NCI-H1436 treated with DMSO at 0.1 percent for 48 hours (cell line): ENCODE results near the gene EN1.

Source experiments
- DNase-seq: peaks from one replicate; lab custom pipeline; 2025; lab: John Stamatoyannopoulos, UW

EN1 gene

DNA sequence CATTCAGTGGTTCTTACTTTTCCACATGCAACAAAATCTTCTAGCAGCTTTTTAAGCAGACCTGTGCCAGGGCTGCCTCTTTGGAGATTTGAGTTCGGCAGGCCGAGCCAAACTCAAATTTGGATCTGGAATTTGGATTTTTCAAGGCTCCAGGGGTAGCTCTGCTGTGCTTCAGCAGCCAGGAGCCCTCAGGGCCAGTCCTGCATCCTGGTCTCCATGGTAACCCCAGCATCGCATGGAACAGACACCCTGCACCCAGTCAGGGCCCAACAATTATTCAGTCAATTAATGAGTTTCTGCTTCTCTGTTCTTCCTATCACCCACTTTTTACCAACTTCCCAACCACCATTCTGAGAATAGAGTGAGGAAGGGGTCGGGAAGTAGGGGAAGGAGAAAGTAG is 30.0 kb downstream of the EN1 start:
- DNase-seq, result no peak

DNA sequence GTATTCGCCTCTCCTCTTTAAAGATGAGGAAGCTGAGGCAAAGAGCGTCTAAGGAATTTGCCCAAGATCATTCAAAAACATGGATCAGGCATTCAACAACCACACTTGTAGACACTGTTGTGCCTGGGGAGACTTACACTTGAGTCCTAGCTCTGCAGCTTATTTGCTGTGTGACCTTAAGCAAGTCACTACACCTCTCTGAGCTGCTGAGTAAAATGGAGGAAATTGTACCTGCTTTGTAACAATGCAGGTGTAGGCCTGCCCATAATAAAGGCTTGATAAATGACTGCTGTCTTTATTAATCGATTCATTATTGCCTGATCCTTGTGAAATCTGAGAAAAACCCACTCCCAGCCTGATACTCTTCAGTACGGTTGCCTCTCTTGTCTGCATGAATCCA is 30.8 kb downstream of the EN1 start:
- no peak for DNase-seq

DNA sequence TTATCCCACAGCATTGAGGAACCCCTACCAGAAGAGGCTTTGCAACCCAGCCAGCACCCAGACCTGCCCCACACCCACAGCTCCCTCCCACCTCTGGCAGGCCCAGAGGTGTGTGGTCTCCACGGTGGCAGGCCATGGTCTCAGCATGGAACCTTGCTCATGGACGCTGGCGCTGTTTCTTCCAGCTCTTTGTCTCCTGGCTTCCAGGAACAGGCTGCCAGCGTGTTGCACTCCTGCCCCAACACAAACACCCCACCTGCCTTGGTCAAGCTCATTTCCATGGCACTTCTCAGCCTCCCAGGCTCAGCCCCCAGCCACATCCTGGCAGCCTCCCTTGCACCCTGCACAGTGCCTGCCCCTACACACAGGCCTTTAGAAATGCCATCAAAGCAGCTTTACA is 31.7 kb downstream of the EN1 start:
- no peak for DNase-seq

DNA sequence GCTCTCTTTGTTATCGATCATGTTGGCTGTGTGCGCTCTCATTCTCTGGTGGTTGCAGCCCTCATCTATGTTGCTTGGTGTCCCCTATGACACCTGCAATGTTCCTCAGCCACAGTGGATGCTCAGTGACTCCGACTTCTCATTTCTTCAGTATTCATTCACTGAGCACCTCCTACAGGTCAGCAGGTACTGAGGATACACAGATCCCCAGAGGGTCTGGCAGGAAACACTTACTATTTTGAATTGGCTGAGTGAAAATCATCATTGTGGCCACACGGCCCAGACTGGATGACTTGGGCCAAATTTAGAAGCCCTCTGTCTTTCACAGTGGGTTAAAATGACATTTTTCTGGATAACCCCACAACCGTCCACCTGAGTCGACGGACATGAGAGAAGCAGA is 32.1 kb downstream of the EN1 start:
- no peak for DNase-seq

DNA sequence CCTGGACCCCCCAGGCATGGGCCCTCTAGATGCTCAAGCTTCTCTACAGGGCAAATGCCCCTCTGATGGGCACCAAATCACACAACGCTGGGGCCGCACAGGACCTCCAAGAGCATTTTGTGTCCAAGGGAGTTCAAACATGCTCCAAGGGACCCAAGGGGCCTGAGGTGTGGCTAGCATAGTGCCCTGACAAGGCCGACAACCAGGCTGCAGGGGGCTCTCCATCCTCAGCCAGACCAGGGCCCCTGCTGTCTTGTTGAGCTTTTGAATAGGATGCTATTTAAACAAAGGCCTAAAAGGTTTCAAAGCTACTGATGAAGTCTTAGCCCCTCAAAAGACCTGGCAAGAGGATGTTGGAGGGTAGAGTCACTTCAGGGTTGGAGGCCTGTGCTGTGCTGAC is 33.1 kb downstream of the EN1 start:
- DNase-seq, result no peak

DNA sequence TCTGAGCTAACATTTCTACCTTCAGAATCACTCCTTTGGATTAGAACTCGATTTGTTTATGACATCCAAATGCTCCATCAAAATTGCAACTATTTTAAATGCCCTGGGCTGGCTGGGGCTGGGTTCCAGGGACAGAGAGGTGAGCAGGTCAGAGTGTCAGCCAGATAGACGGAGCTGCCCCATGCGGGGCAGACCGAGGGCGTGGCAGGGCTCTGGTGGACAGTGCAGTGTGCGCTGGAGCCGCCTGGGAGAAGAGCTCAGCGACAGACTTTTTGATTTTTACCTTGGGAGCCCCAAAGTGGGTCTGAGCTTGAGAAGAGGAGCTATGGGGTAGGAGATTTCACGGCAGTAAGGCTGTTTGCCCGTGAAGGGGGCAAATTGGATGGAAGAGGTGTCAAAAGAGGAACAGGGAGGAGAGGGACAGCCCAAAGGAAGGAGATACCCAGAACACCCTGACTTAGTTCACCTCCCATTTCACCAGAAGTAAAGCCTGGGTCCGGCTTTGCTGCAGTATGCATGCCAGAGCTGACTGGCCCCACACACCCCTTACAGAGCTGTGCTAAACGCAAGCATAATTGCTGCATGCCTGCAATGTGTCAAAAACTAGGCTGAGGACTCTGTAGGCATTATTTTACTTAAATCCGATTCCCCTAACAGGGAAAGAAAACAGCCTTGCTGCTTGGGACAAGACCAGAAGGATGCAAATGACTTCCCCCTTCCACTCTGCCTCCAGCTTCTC is 33.7 kb downstream of the EN1 start:
- no peak for DNase-seq

DNA sequence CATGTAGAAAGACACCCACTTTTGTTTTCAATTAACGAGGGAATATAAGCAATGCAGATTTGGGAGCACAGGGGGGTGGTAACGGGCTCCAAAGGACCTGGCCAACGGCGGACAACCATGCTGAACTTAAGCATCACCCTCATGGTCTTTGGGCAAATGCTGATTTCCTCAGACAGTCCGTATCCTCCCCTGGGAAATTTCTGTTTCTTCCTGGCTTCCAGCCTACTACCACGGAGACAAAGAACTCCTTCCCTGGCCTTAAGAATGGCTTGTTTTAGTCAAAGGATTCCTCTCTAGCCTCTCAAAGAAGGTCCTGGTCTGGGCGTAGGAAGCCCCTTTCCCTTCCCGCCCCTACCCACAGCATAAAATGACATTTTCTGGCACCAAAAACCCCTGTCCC is 34.3 kb downstream of the EN1 start:
- DNase-seq, result no peak

DNA sequence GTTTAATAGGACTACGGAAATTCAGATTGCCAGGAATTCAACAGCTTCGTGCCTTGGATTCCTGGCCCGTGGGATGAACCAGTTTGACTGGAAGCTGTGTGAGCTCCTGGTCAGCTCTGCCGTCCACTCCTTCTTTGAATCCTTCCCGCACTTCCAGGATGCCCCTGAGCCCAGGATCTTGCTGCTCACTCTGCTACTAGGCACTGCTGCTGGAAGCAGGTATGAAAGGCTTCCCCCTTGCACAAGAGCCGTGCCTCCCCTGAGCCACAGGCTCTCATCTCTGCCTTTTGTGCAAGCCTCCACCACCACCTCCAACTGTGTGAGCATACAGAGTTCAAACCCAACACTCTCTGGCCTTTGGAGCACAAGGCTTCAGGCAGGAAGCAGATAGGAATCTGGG is 34.9 kb downstream of the EN1 start:
- no peak for DNase-seq

DNA sequence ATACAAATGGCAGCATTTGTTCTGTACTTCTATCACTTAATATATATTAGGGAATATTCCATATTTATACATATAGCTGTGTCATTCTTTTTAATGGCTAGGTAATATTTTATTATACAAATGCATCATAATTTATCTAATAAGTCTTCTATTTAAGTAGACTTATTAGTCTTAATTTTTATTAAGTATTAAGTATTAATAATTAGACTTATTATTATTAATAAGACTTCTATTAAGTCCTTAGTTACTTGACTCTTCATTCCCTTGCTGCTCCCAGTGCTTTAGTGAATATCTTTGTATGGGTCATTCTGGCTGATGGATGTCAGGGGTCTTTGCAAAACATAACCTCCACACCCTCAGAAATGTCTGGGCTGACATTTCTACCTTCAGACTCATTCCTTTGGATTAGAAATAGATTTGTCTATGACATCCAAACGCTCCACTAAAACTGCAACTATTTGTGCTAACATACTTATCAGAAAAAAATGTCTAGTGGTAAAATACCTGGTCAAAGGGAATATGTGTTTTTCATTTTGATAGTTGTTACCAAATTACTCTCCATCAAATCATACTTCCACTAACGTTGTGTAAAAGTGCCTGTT is 35.8 kb downstream of the EN1 start:
- no peak for DNase-seq

DNA sequence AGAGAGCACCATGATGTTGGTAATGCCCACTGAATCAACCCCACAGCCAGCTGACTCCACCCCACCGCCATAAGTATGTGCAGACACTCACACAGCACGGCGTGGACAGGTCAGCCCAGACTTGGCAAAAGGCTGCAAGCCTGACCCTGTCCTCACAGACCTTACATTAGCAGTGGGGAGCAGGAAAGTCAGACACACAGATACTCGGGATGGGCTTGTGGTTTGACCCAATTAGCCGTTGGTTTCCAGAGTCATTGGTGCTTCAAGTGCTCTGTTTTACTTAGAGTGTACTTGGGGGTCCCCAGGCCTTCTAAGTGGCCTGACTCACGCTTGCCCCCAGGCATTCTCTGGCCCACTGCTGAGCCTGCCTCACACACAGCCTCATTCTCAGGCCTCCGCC is 36.7 kb downstream of the EN1 start:
- no peak for DNase-seq

DNA sequence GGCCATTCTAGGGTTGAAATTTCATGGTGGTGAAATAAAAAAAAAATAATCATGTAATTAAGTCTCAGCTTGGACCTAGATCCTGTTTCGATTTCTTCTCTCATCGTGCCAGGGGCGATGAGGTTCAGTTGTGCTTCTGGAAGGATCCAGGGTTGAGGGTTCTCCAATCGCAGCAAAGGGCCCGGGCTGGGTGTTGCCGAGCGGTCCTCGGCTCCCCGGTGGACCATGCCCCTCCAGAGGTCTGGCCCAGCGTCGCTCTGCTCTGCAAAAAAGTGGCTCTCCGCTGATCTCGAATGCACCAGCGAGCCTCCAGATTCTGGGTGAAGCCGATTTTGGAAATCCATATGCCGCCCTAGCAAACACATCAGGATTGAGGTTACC is 39.0 kb downstream of the EN1 start:
- no peak for DNase-seq

DNA sequence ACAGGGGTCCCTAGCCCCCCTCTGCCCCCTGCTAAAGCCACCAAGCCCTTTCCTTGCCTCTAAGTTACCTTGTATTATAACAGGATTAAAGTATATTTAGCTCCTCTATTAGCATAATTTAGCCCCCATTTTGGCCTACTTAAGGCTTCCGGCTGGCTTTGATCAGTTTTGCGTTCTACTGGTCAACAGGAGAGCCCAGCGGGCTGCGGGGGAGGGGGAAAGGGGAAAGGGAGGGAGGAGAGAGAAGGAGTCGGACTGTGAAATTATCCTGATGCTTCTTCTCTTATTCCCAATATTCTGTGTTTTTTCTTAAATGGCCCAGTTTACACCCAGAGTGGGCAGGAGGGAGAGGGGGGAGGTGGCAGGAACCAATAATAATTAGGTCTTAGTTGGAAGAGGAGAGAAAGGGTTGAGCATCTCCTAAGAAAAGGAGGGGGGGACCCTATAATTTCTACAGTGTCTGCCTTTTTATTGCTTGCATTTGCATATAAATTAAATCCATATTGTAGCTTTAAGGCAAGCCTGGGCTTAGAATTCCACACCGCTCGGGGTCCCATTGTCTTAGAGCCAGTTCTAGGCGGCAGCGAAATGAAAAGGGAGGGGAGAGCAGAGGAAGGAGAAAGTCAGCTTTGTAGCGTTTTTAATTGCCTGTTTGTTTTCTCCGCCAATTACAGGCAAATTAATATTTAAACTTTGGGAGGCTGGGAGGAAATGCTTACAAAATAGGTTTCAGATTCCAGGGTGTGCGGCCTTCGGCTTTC is 39.6 kb downstream of the EN1 start:
- DNase-seq, result no peak

DNA sequence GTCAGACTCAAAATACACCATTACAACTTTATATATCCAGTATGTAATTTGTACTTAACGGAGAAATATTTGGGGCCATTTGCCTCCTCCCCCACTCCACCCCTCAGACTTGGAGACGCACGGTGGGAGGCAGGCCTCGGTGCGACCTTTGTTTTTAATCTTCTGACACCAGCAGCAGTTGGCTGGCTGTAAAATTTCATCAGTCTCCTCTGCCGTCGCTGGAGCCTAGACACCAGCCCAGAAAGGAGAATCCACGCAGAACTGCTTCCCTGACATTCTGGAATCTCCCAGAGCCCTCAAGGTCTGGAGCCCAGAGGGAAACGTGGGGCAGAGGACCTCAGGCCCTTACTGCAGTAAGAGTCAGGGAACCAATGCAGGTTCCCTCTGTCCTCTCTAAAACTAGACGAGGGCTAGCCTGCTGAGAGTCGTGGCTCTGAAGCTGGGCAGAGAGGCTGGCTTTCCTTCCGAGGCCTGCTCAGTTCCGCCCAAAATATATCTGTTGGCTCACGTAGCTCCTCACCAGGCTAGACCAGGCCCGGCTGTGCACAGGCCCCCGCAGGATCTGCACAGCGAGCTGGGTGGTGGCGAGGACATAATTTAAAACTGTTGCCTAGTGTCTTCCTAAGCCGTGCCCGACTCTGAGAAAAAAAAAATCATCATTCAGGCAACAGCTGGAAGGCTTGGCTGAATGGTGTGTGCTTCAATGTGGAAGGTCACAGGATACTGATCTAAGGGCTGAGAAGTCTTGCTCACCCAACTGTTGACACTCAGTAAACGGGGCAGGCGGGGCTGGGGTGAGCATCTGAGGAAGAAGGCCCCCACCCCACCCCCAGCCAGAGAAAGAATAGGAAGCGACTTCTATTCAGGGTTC is 40.4 kb downstream of the EN1 start:
- DNase-seq, result no peak

DNA sequence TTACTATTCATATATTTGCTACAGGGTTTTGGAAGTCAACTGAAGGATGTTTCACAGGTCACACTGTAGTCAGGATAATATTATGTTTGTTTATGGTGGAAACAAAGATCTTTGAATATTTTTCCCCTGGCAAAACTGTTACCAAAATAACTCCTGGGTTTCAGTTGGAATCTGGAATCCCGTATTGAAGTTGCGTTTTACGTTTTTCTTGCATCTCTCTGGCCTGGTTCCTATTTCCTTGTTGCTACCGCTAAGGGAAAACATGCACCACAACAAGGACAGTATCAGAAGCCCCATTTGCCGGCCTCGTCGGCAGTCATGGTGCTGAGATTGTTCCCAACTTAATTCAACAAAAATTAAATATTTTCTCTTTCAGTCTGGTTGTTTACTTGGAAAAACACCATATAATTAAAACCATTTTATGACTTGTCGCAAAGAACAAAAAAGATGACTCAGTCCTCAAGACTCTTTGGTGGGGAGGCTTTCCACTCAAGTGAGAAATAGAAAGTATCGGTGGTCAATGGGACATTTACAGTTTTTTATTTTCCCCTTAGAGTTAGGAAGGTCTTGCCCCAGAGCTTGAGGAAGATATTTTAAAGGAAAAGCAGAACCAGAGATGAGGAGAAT is 42.3 kb downstream of the EN1 start:
- DNase-seq, result no peak

DNA sequence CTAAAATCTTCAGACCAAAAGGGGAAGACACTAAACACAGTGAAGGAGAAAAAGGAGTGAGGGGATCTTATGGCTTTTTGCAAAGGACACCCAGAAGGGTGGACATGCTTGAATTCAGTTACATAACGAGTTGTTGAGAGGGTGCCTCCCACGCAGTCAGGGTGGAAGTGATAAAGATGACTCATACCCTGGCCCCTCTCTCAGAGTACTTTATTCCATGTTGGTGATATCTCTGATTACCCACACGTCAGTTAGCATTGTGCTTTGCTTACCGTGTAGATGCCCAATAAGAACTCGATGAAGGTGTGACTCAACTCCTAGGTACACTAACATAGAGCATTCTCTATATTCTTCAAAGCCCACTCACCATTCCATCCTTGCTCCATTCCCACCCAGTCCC is 44.4 kb downstream of the EN1 start:
- DNase-seq, result no peak

DNA sequence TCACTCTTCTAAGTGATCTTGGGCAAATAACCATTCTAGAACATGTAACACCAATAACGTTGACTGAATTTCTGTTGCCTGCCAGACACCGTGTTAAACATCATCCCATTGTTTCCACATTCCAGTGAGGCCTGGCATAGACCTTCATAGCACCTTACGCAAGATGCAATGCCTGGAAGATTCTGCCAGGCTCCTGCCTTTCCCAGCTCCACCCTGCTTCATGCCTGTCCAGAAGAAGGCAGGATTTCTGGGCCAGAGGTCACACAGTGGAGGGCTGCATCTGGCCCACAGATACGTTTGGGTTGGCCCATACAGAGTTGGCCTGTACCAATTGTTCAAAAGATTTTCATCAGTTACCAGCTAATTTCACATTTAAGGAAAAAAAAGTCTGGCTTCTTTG is 46.3 kb downstream of the EN1 start:
- no peak for DNase-seq

DNA sequence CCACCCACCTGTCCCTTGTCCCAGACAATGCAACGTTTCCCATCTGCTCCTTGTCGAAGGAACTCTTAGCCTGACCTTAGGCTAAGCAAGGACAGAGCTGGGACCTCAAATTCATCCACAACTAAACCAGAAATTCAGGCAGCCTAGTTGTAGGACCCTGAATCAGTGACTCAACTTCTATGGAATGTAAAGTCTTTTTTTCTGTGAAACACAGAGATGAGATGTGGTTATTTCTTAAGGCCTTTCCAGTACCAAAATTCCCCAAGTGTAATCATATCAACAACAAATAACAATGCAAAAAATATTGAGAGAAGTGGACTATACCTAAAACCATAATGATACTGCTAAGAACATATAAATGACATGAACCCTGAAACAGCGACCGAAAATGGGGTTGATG is 46.7 kb downstream of the EN1 start:
- DNase-seq, result no peak

DNA sequence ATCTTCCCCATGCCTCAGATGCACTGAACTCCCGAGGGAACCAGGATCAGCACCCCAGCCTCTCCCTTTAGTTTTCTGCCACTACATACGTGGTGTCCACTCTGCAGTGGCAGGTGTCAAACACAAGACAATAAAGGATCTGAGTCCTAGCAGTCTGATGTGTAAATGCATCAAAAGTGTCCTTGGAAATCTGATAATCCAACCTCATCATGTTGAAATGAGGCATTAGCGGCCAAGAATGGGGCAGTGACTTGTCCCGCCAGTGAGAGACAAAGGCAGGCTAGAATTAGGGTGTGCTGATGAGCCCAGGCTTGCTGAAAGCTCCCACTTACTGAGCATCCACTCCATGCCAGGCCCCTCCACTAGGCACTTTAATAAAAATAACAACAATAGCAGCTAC is 52.9 kb downstream of the EN1 start:
- DNase-seq, result no peak
